ENCODE measurements around the gene TAGLN3. TPM values are rescaled to one million over a fixed set of nuclear protein-coding genes. Genes with fewer than 3 reads are reported as not detected.

Gene TAGLN3
- total RNA-seq, result not detected

DNA sequence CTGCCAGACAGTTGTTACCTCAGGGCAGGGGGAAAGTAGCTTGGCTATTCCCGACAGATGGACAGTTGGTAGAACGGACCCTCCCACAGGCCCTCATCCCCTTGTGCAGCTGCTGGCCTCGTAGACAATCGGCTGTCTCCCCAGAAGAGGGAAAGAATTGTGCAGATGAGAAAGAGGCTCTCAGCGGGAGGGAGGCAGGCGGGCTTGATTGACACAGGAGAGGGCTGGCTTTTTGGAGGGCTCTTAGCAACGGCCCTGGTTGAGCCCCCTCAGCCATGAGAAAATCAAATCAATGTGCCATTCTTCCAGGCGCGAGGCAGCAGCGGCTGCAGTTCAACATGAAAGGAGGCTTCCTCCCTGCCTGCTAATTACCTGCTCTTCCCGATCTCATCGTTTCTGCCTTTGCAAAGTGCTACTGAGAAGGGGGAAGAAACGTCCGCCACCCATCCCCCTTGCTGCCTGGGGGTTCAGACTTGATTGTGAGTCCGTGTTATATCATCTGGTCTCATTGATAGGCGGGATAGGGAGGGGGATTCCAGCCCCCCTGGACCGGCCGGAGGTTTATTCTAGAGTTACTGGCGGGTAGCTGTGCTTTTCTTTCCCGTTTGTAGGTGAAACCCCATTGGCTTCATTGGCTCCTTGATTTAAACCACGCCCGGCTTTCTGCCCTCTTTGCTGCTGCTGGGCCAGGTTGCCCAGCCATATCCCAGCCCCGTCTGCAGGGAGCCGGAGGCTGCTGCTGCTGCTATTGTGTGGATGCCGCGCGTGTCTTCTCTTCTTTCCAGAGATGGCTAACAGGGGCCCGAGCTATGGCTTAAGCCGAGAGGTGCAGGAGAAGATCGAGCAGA is at the start of gene TAGLN3:
TAGLN3 (plus strand) TSS at position 287 of the 848 bp plus-strand sequence; CDS start at position 788, 501 bp downstream.
- peaks cover 20% of the 10 kb centered on the region for H3K4me1 ChIP-seq (ENCODE audit: insufficient read depth, low read length)
- peaks cover 26% of the 10 kb centered on the region for H3K27me3 ChIP-seq (ENCODE audit: insufficient read depth, low read length)
- no peaks in the 10 kb centered on the region for H3K9me3 ChIP-seq (ENCODE audit: low read depth, low read length)
- H3K4me3 ChIP-seq (ENCODE audit: low read length), result peak within 1 kb of the TSS; percentile 26

DNA sequence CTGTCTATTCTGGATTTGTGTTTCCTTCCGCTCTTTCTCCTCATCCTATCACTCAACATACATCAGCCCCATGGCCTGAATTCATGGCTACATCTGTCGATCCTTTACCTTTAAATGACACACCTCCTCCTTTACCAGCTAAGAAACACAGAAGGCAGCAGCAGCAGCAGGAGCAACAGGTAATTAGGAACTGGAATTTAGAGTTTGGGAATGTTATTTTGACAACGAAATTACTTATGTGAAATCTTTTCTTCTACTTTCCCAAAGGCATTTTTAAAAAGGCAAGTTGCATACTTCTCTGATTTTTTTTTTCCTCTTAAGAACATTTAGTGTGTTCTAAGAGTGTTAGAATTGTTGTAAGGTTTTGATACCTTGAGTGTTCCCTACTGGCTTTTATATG is 49.0 kb upstream of the TAGLN3 start:
- Histone ChIP-seq H3K9me3 (ENCODE audit: low read depth, low read length) (no peaks in the 10 kb centered on the region), H3K27me3 (ENCODE audit: insufficient read depth, low read length) (no peaks in the 10 kb centered on the region), H3K4me3 (ENCODE audit: low read length) (no peak overlapping the region), H3K4me1 (ENCODE audit: insufficient read depth, low read length) (no peaks in the 10 kb centered on the region)

DNA sequence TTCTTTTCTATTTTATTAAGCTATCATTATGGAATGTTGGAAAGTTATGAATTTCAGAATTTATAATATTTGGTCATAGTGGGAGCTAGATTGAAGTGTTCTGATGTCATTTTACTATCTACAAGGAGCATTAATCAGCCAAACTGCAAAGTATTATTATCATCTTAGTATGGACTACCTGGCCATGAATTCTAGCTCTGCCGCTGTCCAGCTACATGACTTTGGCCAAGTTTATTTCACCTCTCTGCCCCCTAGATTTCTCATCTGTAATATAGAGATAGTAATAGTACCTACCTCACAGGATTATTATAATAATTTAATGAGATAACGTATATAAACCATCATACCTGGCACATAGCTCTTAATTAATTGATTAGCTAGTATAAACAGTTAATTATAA is 47.7 kb upstream of the TAGLN3 start:
- H3K27me3 ChIP-seq (ENCODE audit: insufficient read depth, low read length), result no peaks in the 10 kb centered on the region
- H3K4me3 ChIP-seq (ENCODE audit: low read length), result no peak overlapping the region
- H3K9me3 ChIP-seq (ENCODE audit: low read depth, low read length), result no peaks in the 10 kb centered on the region
- no peaks in the 10 kb centered on the region for H3K4me1 ChIP-seq (ENCODE audit: insufficient read depth, low read length)

DNA sequence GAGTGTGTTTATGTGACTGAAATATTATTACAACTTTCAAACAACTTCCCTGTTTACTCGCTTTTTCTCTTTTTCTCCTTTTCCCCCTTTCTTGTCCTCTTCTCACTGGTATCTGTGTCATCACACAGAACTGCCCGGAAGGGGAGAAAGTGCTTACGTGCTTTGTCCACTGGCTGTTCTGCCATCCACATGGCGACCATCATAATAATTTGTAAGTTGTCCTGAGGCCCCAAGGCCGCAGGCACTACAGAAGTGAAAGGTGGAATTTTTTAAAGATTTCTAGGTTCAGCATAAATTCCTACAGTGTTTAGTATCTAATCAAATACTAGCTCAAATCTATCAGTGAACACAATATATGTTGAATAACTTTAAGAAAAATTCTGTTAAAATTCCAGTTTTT is 46.6 kb upstream of the TAGLN3 start:
- no peaks in the 10 kb centered on the region for H3K27me3 ChIP-seq (ENCODE audit: insufficient read depth, low read length)
- H3K9me3 ChIP-seq (ENCODE audit: low read depth, low read length), result no peaks in the 10 kb centered on the region
- H3K4me3 ChIP-seq (ENCODE audit: low read length), result no peak overlapping the region
- H3K4me1 ChIP-seq (ENCODE audit: insufficient read depth, low read length), result no peaks in the 10 kb centered on the region

DNA sequence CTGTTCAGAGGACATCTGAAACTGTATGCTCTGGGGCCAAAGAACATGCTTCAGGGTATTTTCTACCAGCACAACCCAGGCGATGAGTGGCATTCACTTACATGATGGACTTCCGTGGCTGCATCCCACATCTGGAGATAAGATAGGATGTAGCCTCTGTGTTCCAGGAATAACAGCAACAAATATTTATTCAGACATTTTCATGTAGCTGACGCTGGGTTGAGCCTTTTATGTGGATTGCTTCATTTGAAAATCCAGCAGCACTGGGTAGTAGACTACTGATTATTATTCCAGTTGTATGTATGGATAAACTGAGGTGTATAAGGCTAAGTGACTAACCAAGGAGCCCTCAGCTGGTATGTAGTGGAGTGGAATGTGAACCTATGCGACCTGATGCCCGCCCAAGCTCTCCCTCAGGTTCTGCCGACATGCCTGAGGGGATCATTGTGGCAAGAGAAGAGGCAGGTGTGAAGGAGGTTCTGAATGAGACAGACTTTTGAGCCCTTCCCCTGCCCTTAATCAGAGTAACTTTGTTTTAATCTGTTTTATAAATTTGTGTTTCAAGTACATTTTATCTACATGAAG is 45.8 kb upstream of the TAGLN3 start:
- Histone ChIP-seq H3K4me1 (ENCODE audit: insufficient read depth, low read length) (no peaks in the 10 kb centered on the region), H3K4me3 (ENCODE audit: low read length) (no peak overlapping the region), H3K9me3 (ENCODE audit: low read depth, low read length) (no peaks in the 10 kb centered on the region), H3K27me3 (ENCODE audit: insufficient read depth, low read length) (no peaks in the 10 kb centered on the region)

DNA sequence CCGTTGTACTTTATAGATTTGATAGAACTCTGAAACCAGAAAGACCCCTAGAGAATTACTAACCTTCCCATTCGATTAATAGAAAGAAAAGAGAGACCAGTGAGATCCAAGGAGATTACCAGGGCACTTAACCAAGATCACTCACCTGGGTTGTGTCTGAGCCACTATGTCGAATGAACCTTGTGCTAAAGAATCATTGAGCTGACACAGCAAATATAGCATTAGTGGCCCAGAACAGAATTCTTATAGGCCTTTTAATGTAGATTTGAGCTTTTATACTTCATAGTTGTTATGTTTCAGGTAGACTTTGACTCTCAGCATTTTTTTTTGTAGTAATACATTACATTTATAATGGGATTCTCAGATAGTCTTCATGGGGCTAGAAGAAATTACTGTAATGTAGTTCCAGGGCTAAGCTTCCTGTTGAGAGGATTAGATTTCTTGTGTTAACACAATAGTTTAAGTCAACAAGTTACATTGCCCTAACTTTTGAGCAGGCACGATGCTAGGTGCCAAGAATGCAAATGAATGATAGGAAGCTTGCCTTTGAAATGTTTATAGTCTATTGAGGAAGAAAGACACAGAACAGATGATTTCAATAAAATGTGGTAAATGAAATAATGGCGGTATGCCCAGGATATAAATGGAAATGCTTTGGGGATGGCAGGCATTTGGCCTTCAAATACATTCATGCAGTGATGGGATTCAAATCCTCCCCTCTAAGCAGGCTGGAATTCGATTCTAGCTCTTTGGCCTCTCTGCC is 44.3 kb upstream of the TAGLN3 start:
- H3K27me3 ChIP-seq (ENCODE audit: insufficient read depth, low read length), result no peaks in the 10 kb centered on the region
- no peaks in the 10 kb centered on the region for H3K4me1 ChIP-seq (ENCODE audit: insufficient read depth, low read length)
- H3K4me3 ChIP-seq (ENCODE audit: low read length), result no peak overlapping the region
- no peaks in the 10 kb centered on the region for H3K9me3 ChIP-seq (ENCODE audit: low read depth, low read length)

DNA sequence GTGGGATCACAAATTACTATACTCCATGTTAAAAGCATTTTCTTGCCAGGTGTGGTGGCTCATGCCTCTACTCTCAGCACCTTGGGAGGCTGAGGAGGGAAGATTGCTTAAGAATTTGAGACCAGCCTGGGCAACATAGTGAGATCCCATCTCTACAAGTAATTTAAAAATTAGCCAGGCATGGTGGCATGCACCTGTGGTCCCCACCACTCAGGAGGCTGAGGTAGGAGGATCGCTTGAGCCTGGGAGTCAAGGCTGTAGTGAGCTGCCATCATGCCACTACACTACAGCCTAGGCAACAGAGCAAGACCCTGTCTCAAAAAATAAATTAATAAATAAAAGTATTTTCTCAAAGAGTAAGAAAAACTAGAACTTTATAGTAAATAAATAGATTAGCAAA is 42.8 kb upstream of the TAGLN3 start:
- H3K4me1 ChIP-seq (ENCODE audit: insufficient read depth, low read length), result no peaks in the 10 kb centered on the region
- H3K27me3 ChIP-seq (ENCODE audit: insufficient read depth, low read length), result no peaks in the 10 kb centered on the region
- no peaks in the 10 kb centered on the region for H3K9me3 ChIP-seq (ENCODE audit: low read depth, low read length)
- no peak overlapping the region for H3K4me3 ChIP-seq (ENCODE audit: low read length)

DNA sequence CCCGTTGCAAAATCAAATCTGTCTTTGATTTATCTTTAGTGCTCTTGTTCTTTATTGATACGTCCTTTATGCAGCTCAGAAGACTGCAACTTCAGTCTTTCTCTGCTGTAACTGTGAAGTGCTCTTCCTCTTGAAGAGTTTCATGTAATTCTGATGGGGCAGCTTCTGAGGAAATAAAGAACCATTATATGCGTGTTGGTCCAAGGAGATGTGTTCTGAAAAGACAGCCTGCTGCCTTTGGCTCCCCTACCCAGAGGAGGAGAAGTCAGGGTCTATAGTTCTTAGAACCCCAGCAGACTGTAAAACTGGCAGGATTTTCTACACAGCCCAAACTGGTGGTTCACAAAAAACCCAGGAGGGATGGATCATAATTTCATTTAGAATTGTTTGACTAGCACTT is 42.3 kb upstream of the TAGLN3 start:
- Histone ChIP-seq H3K9me3 (ENCODE audit: low read depth, low read length) (no peaks in the 10 kb centered on the region), H3K4me3 (ENCODE audit: low read length) (no peak overlapping the region), H3K4me1 (ENCODE audit: insufficient read depth, low read length) (no peaks in the 10 kb centered on the region), H3K27me3 (ENCODE audit: insufficient read depth, low read length) (no peaks in the 10 kb centered on the region)

DNA sequence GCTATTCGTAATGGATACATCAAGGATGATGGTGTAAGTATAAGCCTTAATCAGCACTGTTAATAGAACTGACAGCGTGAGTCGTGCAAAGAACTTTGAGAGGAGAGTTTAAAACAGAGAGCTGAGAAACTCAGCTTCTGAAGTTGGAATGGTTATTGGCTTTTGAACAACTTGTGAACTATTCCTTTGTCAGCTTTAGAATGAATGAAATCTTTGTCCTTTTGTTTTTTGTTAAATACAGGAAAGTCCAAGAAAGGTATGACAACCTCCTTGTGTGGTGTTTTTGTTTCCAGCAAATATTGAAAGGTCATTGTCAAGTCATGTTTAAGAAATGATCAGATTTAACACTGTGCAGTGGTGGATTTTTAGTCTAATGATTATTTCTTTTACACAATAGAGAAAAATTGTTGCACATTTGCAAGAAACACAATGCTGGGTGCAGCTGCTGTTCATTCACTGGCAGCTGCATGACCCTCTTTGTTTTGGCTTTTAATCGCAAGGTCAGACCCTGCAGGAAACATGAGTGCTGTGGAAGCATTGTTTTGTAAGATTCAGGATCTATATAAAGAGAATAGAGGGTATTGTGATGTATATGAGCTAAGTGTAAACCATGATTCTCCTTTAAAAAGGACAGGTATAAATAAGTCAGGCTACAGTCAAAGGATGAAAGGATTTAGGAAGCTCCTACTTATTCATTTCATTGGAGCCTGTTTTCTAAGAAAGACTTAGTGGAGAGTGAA is 41.6 kb upstream of the TAGLN3 start:
- H3K9me3 ChIP-seq (ENCODE audit: low read depth, low read length), result no peaks in the 10 kb centered on the region
- no peaks in the 10 kb centered on the region for H3K27me3 ChIP-seq (ENCODE audit: insufficient read depth, low read length)
- no peaks in the 10 kb centered on the region for H3K4me1 ChIP-seq (ENCODE audit: insufficient read depth, low read length)
- no peak overlapping the region for H3K4me3 ChIP-seq (ENCODE audit: low read length)

DNA sequence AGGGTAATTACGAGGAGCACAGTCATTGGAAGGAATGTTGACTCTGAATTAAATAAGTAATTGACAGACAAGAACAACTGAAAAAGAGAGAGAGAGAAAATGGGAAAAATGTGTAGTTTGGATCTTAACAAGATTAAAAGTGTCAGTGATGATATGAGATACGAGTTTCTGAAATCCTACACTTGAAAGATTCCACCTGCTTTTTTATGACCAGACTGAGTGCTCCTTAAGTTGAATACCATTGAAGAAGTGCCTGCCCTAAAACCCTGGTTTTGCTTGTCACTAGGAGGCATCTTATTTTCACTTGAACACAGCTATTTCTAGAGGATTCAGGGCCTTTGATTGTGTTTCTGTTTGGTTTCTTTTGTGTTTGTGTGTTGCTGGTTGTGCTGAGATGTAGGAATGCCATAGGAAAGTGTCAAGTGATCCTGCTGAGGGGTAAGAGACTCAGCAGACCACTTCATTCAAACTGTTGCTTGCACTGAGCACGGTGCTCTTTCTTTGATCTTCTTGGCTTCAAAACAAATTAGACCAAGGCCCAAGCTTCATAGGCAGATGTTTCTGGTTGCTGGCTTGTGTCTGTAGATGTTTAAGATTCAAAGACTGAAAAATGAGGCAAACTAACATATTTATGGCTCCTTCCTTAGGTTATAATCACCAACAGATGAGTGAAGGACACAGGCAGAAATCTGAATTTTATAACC is 37.1 kb upstream of the TAGLN3 start:
- Histone ChIP-seq H3K4me1 (ENCODE audit: insufficient read depth, low read length) (no peaks in the 10 kb centered on the region), H3K27me3 (ENCODE audit: insufficient read depth, low read length) (no peaks in the 10 kb centered on the region), H3K9me3 (ENCODE audit: low read depth, low read length) (no peaks in the 10 kb centered on the region), H3K4me3 (ENCODE audit: low read length) (no peak overlapping the region)

DNA sequence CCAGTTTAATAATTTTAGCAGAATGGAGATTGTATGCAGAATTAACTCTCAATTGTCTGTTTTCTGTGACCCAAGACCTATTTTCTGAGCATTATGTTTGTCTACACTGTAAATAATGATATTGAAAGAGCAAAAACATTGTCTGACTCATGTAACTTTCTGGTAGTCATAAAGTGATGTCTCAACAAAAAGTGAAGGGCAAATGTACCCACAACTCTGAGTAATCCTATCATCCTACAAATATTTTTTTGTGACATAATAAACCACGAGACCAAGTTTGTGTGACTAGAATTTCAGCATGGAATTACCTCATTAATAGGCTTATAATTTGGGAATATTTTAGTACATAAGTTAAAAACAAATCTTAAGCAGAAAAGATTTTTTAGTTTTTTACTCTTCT is 35.3 kb upstream of the TAGLN3 start:
- Histone ChIP-seq H3K9me3 (ENCODE audit: low read depth, low read length) (no peaks in the 10 kb centered on the region), H3K4me1 (ENCODE audit: insufficient read depth, low read length) (peaks cover 4% of the 10 kb centered on the region), H3K27me3 (ENCODE audit: insufficient read depth, low read length) (no peaks in the 10 kb centered on the region), H3K4me3 (ENCODE audit: low read length) (no peak overlapping the region)

DNA sequence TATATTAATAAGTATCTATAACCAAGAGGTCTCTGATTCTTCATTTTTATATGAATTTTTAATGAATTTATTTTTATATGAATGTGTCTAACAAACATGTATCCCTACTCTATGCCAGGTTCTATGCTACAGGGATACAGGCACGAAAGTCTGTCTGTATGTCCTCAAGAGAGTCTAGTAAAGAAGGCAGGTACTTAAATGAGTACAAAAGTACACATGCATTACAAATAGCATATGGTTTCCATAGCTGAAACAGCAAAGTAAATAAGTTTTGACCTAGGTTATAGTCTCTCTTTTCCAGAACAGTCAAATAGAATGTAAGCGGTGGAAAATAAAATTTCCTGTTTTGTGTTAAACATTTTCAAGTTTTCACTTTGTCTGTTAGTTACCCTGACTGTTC is 33.2 kb upstream of the TAGLN3 start:
- Histone ChIP-seq H3K9me3 (ENCODE audit: low read depth, low read length) (no peaks in the 10 kb centered on the region), H3K27me3 (ENCODE audit: insufficient read depth, low read length) (no peaks in the 10 kb centered on the region)

DNA sequence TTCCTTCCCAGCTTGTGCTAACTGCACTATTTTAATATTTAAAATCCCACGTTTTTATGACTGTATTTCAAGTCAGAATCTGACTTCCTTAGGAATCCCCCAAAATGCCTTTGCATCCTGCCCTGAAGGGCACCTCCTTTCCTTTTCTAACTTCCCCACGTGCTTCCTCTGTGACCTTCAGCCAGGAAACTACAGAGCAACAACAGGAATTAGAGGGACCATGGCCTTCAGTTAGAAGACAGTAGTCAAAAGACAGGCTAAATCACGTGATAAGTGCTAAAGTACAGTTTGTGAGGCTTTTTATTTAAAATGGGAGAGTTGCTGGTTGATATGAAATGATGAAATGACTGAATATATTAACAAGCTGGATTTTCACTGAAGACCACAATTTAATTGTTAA is 31.7 kb upstream of the TAGLN3 start:
- no peaks in the 10 kb centered on the region for H3K27me3 ChIP-seq (ENCODE audit: insufficient read depth, low read length)

More for the DNA sequence above, 33.2 kb upstream of the TAGLN3 start:
- Histone ChIP-seq H3K4me1 (ENCODE audit: insufficient read depth, low read length) (peaks cover 4% of the 10 kb centered on the region), H3K4me3 (ENCODE audit: low read length) (no peak overlapping the region)

DNA sequence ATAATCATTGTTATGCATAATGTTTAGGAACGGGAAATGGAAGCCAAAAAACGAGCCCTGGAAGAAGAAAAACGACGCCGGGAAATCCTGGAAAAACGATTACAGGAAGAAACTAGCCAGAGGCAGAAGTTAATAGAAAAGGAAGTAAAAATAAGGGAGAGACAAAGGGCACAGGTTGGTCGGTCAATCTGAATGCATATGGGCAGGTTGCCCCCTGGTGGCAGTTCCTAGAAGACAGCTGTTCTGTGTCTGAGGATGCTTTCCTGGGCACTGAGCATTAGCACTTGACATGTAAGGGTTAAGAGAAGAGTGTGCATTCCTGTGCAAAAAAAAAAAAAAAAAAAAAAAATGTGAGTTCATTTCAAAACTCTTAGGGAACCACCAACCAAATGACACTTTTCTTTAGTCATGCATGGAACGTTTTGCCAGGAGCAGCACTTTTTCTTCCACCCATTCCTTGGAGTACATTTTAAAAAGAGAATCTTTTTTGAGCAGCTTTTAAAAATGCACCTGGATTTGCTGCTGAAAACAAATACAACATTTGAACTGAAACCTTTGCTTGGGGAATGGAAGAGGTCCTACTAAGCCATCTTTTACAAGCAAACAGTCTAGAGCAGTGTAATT is 31.0 kb upstream of the TAGLN3 start:
- H3K4me3 ChIP-seq (ENCODE audit: low read length), result no peak overlapping the region
- peaks cover 4% of the 10 kb centered on the region for H3K4me1 ChIP-seq (ENCODE audit: insufficient read depth, low read length)
- H3K9me3 ChIP-seq (ENCODE audit: low read depth, low read length), result no peaks in the 10 kb centered on the region
- H3K27me3 ChIP-seq (ENCODE audit: insufficient read depth, low read length), result no peaks in the 10 kb centered on the region

More for the DNA sequence above, 31.7 kb upstream of the TAGLN3 start:
- no peaks in the 10 kb centered on the region for H3K9me3 ChIP-seq (ENCODE audit: low read depth, low read length)
- peaks cover 4% of the 10 kb centered on the region for H3K4me1 ChIP-seq (ENCODE audit: insufficient read depth, low read length)
- H3K4me3 ChIP-seq (ENCODE audit: low read length), result no peak overlapping the region

Measured in mononuclear cell (primary cell).